Measurements from ENCODE around the gene C17orf58. TPM values are rescaled to one million over a fixed set of nuclear protein-coding genes. Genes with fewer than 3 reads are reported as not detected.

Gene C17orf58
- total RNA-seq, result 8.0 and 15.3 TPM in 2 replicates

DNA sequence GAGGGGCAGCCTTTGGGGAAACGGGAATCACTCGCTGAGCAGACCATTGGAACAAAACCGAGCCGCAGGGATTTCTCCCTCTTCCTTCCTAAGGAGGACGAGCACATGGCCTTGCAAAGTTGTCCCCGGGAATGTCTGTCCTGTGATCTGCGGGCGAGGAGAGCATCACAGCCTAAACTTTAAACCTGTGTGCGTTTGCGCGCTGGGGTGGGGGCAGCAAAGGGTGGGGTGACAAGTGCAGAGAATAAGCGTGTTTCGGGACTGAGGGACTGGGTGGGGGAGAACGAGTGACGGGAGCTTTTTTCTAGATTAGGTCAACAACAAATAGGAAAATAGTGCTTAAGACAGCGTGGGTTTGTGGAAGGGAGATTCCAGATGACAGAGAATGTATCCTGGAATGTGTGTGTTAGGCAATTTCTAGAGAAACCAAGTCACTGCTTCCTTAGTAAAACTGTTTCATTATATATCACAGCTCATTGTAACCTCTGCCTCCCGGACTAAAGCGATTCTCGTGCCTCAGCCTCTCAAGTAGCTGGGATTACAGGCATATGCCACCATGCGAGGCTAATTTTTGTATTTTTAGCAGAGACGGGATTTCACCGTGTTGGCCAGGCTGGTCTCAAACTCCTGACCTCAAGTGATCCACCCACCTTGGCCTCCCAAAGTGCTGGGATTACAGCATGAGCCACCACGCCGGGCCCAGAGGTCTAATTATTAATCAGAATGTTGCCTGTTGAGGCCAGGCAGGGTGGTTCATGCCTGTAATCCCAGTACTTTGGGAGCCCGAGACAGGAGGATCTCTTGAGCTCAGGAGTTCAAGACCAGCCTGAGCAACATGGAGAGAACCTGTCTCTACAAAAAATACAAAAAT is at the start of gene C17orf58:
Gene C17orf58 (minus strand): TSS at position 169 of the 871 bp plus-strand sequence. CDS start 271 bp downstream, outside the sequence.

DNA sequence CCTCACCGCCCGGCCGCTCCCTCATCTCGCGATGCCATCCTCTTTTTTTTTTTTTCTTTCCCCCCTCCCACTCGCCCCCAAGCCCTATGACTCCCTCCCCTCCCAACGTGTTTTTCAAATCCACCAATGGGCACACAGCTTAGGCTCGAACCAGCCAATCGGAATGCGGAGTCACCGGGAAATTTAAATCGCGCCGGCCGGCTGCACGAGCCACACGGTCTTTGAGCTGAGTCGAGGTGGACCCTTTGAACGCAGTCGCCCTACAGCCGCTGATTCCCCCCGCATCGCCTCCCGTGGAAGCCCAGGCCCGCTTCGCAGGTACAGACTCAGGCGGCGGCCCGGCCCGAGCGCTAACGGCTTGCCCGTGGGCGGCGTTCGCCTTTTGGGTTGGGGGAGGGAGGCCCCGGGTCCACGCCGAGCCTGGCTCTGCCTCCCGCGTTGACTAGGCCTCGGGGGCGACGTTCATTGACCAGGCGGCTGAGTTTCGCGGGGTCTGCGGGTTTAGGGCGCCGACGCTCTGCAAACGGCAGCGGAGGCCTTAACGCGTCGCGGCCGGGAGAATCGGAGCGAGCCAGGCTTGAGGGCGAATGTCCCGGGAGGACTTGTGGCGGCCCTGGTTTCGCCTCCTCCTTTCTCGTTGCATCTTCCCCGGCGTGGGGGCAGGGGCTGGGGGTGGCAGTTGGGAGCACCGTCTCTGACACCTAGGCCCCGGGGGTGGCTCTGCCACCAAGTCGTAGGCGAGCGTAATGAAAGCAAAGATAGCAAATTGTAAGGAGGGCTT is 39.4 kb upstream of the C17orf58 start, which contains the start of gene KPNA2:
Gene KPNA2 (plus strand): TSS at position 213 of the 781 bp plus-strand sequence. CDS start 1,398 bp downstream, outside the sequence.

Other genes with a start within 250 kb of the C17orf58 start
- gene BPTF, start 171.0 kb downstream of the C17orf58 start, total RNA-seq, result 25.4 and 31.5 TPM in 2 replicates
- 26.1 and 31.8 TPM in 2 replicates for gene KPNA2, start 39.3 kb upstream of the C17orf58 start, total RNA-seq